HG03060 (cell line): ENCODE data around the gene SLC13A4.

Experiments used
- ATAC-seq: cut with Tn5 transposase; IDR thresholded peaks from one replicate; pipeline ENCODE4 v1.9.1; 2021; ENCODE audit warnings: low read depth, moderate number of reproducible peaks; ENCODE audit not compliant: unreplicated experiment

Gene SLC13A4

GRCh38 chr7:135721198-135721820, 6.7 kb downstream of the SLC13A4 start:
- no peak for ATAC-seq

- no peak for ATAC-seq
Observed at GRCh38 chr7:135719688-135720087, 8.3 kb downstream of the SLC13A4 start.

DNA sequence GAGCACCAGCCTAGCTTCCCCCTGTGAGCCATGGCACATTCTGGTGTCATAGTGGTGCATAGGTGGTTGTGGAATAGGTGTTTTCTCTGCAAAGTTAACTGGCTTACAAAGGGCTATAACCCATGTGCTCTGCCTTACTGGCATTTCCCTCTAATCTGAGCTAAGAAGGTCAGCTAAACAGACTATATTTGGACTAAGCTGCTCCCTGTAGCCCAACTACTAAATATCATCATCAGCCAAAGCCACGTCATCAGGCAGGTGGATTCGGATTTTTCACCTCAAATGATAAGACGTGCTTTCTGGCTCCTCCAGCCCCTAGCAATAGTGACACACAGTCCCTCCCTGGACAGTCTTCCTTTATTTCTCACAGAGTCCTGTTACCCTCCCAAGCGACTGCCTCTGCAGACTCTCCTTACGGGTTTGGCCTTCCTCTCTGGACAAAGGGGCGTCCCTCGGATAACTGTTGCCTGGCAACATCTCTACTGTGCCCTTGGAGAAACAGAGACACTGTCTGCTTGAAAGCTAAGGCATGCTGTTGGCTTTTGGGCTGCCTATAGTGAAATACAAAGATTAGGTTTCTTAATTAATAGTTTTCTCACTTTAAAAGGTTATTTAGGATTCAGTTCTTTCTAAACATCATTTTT, 9.1 kb downstream of the SLC13A4 start:
- ATAC-seq, result no peak

DNA sequence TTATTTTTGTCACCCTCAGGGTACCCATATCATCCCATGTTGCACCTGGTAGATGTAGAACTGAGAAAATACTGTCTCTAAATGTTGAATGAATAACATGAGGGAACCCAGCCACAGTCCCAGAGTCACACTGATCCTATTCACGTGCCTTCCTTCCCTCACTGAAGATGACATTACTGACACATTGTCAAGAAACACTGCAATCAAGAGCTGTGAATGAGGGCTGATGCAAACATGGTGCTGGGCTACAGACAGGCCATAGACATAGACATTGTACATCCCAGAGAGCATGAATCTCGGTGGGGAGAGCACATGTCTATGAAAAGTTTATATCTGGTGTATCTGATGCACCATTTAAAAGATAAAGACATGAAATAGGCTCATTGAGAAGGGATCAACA, 9.8 kb downstream of the SLC13A4 start:
- no peak for ATAC-seq

DNA sequence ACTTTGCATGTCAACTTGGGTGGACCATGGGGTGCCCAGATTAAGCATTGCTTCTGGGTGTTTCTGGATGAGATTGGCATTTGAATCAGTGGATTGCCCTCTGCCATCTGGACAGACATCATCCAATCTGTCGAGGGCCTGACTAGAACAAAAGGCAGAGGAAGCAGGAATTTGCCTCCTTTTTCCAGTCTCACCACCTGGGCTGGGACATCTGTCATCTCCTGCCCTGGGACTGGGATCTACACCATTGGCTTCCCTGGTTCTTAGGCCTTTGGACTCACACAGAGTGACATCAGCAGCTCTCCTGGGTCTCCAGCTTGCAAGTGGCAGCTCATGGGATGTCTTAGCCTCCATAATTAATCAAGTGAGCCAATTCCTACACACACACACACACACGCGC, 10.3 kb downstream of the SLC13A4 start:
- no peak for ATAC-seq

- no peak for ATAC-seq
Observed at GRCh38 chr7:135716677-135717238, 11.2 kb downstream of the SLC13A4 start.

DNA sequence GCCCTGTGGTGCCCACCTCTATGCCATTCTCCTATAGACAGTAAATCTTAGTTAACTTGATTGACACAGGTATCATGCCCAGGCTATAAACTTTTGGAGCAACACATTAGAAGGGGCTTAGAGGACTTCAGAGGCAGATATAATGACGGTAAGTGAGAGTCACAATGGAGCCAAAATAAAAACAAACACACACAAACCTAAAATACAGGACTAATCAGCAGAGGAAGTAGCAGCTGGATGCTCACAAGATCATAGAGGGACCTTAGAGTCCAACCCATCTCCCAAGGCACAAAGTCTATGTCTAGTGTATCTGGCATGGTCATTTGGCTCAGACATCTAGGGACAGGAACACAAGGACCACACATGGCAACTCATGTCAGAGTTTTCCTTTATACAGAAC, 12.3 kb downstream of the SLC13A4 start:
- no peak for ATAC-seq

DNA sequence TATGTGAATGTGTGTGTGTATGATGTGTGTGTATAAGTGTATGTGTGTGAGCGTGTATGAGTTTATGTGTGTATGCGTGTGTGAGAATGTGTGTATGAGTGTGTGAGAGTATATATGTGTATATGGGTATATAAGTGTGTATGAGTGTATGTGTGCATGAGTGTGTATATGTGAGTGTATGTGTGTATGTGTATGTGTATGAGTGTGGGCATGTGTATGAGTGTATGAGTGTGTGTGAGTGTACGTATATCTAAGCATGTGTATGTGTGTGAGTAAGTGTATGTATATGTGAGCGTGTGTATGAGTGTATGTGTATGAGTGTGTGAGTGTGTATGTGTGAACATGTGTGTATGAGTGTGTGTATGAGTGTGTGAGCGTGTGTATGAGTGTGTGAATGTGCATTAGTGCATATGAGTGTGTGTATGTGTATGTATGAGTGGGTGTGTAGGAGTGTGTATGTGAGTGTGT, 12.9 kb downstream of the SLC13A4 start:
- no peak for ATAC-seq

- no peak for ATAC-seq
Observed at GRCh38 chr7:135714534-135715009, 13.4 kb downstream of the SLC13A4 start.

DNA sequence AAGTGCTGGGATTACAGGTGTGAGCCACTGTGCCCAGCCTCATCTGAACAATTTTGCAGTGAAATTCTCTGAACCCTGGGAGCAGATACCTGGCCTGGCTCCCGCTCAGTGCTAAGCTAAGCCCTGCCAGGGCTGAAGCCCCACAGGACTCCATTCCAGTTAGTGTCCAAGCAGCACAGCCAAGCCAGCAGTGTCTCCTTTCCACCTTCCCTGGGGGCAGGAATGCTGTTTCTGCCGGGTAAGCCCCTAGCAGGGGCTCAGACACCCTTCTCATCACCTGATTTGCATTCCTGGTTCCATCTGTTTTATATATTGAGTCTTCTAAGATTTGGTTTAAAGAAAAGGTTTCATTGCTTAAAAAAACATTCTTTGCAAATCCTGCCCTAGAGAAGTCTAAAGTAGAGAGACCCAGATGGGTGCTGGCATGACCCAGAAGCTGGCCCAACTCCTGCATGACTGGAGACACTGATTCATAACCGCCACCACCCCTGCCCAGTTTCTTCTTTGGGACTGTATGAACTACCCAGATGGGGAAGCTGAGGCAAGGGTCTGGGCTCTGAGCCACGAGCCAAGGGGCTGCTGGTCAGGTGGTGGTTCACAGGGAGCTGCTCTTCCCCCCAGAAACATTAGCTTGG, 14.0 kb downstream of the SLC13A4 start:
- no peak for ATAC-seq

- no peak for ATAC-seq
Observed at GRCh38 chr7:135712796-135713195, 15.2 kb downstream of the SLC13A4 start.

DNA sequence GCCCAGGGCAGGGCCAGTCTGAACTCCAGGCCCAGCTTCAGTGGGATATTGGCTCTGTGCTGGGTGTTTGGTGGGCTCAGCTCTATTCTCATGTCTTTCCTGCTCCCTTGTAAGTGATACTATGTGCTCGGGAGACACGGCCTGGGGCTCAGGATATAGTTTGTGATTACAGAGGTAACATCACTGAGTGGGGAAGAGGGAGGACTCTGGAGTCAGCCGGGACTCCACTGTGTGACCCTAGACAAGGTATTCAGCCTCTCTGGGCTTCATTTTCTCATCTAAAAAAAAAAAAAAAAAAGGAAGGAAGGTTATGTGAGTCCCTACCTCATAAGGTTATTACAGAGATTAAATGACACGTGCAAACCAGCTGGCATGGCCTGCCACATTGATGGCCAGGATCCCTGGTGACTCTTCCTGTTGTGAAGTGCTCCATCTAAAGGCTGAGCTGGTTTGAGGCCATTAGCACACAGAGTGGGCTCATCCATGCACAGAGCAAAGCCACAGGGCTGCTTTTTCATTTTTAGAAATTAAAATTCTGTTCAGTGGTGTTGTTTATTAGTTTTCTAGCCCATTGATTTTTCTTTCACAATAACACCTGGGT, 15.7 kb downstream of the SLC13A4 start:
- no peak for ATAC-seq

GRCh38 chr7:135711139-135711469, 16.9 kb downstream of the SLC13A4 start:
- no peak for ATAC-seq

DNA sequence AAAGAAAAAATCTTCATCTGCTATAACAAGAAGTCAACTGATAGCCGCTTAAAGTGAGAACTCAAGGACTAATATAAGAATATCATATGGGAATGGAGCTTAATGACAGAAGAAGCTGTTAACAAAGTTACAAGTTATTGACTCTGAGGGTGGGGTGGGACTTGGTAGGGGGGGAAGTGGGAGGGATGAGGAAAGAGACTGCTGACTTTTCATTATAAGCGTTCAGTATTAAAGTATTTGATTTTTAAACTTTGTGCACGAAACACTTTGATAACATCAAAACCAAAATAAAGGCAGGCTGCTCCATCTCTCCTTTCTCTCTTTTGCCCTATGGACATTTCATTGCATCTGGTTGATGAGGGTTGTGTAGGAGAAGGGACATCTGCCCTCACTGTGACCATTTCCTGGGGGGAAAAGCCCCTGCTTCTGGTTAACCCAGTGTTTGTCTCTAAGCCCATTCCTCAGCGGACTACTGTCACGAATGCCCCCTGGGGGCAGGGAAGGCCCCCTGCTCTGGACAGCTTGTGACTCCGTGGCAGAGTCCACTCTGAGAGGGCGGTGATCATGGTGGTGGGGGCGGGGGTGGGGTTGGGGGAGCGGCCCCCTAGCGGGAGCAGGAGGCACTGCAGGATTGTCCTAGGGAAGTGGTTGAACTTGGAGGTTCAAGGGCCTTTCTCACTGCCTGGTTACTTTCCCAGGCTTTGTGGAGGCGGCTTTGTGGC, 17.4 kb downstream of the SLC13A4 start:
- no peak for ATAC-seq

GRCh38 chr7:135709508-135709907, 18.5 kb downstream of the SLC13A4 start:
- no peak for ATAC-seq

GRCh38 chr7:135708041-135708440, 19.9 kb downstream of the SLC13A4 start:
- ATAC-seq, result no peak

- ATAC-seq, result no peak
Observed at GRCh38 chr7:135707570-135707966, 20.4 kb downstream of the SLC13A4 start.

DNA sequence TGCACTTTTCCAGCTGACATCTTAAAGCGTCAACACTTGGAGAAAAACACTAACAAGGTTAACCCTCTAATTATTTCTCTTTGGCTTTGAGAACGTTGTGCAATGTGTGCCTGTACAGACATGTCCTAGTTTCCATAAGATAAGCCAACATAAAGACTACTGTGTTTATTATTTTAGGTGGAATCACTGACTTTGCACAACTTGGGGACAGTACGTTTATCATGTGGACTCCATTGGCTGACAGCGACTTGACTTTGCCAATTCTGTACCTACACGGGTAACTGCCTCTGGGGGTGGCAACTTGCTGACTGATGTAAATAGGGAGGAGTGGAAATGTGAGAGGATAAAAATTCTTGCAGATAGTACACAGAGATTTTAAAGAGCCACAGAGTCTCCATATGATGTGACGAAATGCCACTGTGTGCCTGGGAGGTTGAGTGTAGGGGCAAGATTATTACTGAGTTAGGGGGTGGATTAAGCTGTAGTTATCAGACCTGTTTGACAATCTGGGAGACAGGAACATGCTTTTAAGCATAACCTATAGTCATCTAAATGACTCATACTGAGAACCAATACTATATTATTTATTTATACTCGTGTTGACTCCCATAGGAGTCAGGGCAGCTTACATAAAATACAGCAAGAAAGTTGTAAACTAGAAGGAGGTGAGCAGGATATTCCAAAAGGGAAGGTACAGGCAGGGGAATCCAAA, 21.0 kb downstream of the SLC13A4 start:
- ATAC-seq, result no peak

GRCh38 chr7:135706038-135706742, 21.8 kb downstream of the SLC13A4 start:
- no peak for ATAC-seq
